Measurements from ENCODE around the gene MUC4. TPM values are rescaled to one million over a fixed set of nuclear protein-coding genes. Genes with fewer than 3 reads are reported as not detected.

Gene MUC4
- total and polyA plus RNA-seq, 12 donors, result 0.03 to 0.17 (median 0.09) TPM; not detected in 6

- DNase-seq, result peak in 2 of 7 donors; percentile 12 to 34
- H3K9me3 ChIP-seq (replicated peaks in 1 of 3), result no peaks in the 10 kb centered on the region
- WGBS, 4 donors, result 8 to 25% (median 13%) methylated on average over 3 to 8 of the region's 8 CpGs
- TF ChIP-seq POLR2A (IDR thresholded peaks at IDR 0.05) (no peak), CTCF (IDR thresholded peaks at IDR 0.05) (no peak)
- no peak overlapping the region for H3K27ac ChIP-seq
- H3K36me3 ChIP-seq (replicated peaks in 1 of 2), result no peaks in the 10 kb centered on the region
- H3K27me3 ChIP-seq, result peaks cover 5% of the 10 kb centered on the region
- intact Hi-C loops (cut with DNase I), result no loop called here
- H3K4me1 ChIP-seq (replicated peaks in 1 of 2), result no peaks in the 10 kb centered on the region
- H3K4me3 ChIP-seq, result no peak overlapping the region
Measured at GRCh38 chr3:195757438-195757770, 54.3 kb downstream of the MUC4 start.

GRCh38 chr3:195755791-195756676 lies 55.7 kb downstream of the MUC4 start:
- intact Hi-C loops (cut with DNase I), result no loop called here
- peak in 1 of 7 donors; percentile 9 for DNase-seq

GRCh38 chr3:195755391-195755790 lies 56.3 kb downstream of the MUC4 start:
- Histone ChIP-seq H3K4me1 (replicated peaks in 1 of 2) (no peaks in the 10 kb centered on the region), H3K36me3 (replicated peaks in 1 of 2) (no peaks in the 10 kb centered on the region), H3K27me3 (no peaks in the 10 kb centered on the region), H3K27ac (no peak overlapping the region), H3K9me3 (replicated peaks in 1 of 3) (no peaks in the 10 kb centered on the region), H3K4me3 (no peak overlapping the region)
- TF ChIP-seq POLR2A (IDR thresholded peaks at IDR 0.05), result no peak
- TF ChIP-seq CTCF (IDR thresholded peaks at IDR 0.05), result no peak
- WGBS, 4 donors, result 91 to 99% (median 94%) methylated on average over 6 to 7 of the region's 7 CpGs
- no peak for DNase-seq
- intact Hi-C loops (cut with DNase I), result no loop called here

More at GRCh38 chr3:195755791-195756676, 55.7 kb downstream of the MUC4 start:
- TF ChIP-seq POLR2A (IDR thresholded peaks at IDR 0.05), result no peak
- TF ChIP-seq CTCF (IDR thresholded peaks at IDR 0.05), result no peak
- WGBS, 4 donors, result 76 to 78% (median 76%) methylated on average over 16 of the region's 16 CpGs
- Histone ChIP-seq H3K4me3 (no peak overlapping the region), H3K4me1 (replicated peaks in 1 of 2) (no peaks in the 10 kb centered on the region), H3K27me3 (no peaks in the 10 kb centered on the region), H3K36me3 (replicated peaks in 1 of 2) (no peaks in the 10 kb centered on the region), H3K27ac (no peak overlapping the region), H3K9me3 (replicated peaks in 1 of 3) (no peaks in the 10 kb centered on the region)

- intact Hi-C loops (cut with DNase I), result no loop called here
- Histone ChIP-seq H3K9me3 (replicated peaks in 1 of 3) (no peaks in the 10 kb centered on the region), H3K36me3 (replicated peaks in 1 of 2) (no peaks in the 10 kb centered on the region), H3K27ac (no peak overlapping the region), H3K27me3 (no peaks in the 10 kb centered on the region), H3K4me1 (replicated peaks in 1 of 2) (no peaks in the 10 kb centered on the region), H3K4me3 (no peak overlapping the region)
- DNase-seq, result no peak
- WGBS, 4 donors, result 83 to 91% (median 87%) methylated on average over 7 of the region's 7 CpGs
- no peak for TF ChIP-seq CTCF (IDR thresholded peaks at IDR 0.05)
- no peak for TF ChIP-seq POLR2A (IDR thresholded peaks at IDR 0.05)
Measured at GRCh38 chr3:195754906-195755305, 56.8 kb downstream of the MUC4 start.
